Ectodermal cell (in vitro differentiated cells): ENCODE measurements around the gene DGCR8.

Experiments
- H3K27ac ChIP-seq: 2 replicates; pipeline ENCODE4 v1.7.0; 2013; ENCODE audit warnings: mild to moderate bottlenecking, low read depth, low read length; ENCODE audit not compliant: insufficient read depth, poor library complexity, severe bottlenecking
- H3K27me3 ChIP-seq: 2 replicates; pipeline ENCODE4 v1.7.0; 2013; ENCODE audit warnings: mild to moderate bottlenecking, low read length; ENCODE audit not compliant: insufficient read depth, control insufficient read depth, poor library complexity, severe bottlenecking
- H3K36me3 ChIP-seq: one replicate; pipeline ENCODE4 v1.7.0; 2013; ENCODE audit warnings: low read length; ENCODE audit not compliant: control insufficient read depth, insufficient read depth
- H3K4me1 ChIP-seq: one replicate; pipeline ENCODE4 v1.7.0; 2013; ENCODE audit warnings: low read length; ENCODE audit not compliant: control insufficient read depth, insufficient read depth
- H3K4me3 ChIP-seq: 2 replicates; pipeline ENCODE4 v1.7.0; 2013; ENCODE audit warnings: low read depth, low read length, control low read depth; ENCODE audit not compliant: insufficient read depth
- H3K9me3 ChIP-seq: 2 replicates; pipeline ENCODE4 v1.7.0; 2013; ENCODE audit warnings: mild to moderate bottlenecking, low read length, moderate library complexity; ENCODE audit not compliant: control insufficient read depth
- WGBS, 2 experiments: methylation state at CpG; one replicate each; pipeline ENCODE4 v1.1.7; 2013; ENCODE audit warnings: missing lambda C conversion rate in 2 of 2; 5-methylcytosine and 5-hydroxymethylcytosine counted together

DGCR8 gene

GRCh38 chr22:20111689-20112622 lies 31.9 kb downstream of the DGCR8 start:
- Histone ChIP-seq H3K4me3 (no peak overlapping the region), H3K27ac (no peak overlapping the region)
- WGBS, 2 experiments, result 91 to 95% methylated on average over 7 of the region's 7 CpGs

GRCh38 chr22:20112623-20113511 lies 32.8 kb downstream of the DGCR8 start:
- 96% methylated on average over 26 of the region's 26 CpGs for WGBS, 2 experiments
- peaks cover 34% of the 10 kb centered on the region for H3K36me3 ChIP-seq

More at GRCh38 chr22:20111689-20112622, 31.9 kb downstream of the DGCR8 start:
- no peaks in the 10 kb centered on the region for H3K9me3 ChIP-seq
- peaks cover 7% of the 10 kb centered on the region for H3K4me1 ChIP-seq
- H3K36me3 ChIP-seq, result peaks cover 42% of the 10 kb centered on the region
- H3K27me3 ChIP-seq, result no peaks in the 10 kb centered on the region

GRCh38 chr22:20113551-20114310 lies 33.7 kb downstream of the DGCR8 start:
- Histone ChIP-seq H3K36me3 (peaks cover 25% of the 10 kb centered on the region), H3K4me3 (no peak overlapping the region), H3K9me3 (no peaks in the 10 kb centered on the region), H3K27ac (no peak overlapping the region), H3K4me1 (peaks cover 10% of the 10 kb centered on the region), H3K27me3 (no peaks in the 10 kb centered on the region)
- 96% methylated on average over 19 of the region's 19 CpGs for WGBS, 2 experiments

More at GRCh38 chr22:20112623-20113511, 32.8 kb downstream of the DGCR8 start:
- no peak overlapping the region for H3K27ac ChIP-seq
- H3K4me1 ChIP-seq, result peaks cover 7% of the 10 kb centered on the region
- no peak overlapping the region for H3K4me3 ChIP-seq
- no peaks in the 10 kb centered on the region for H3K27me3 ChIP-seq
- H3K9me3 ChIP-seq, result no peaks in the 10 kb centered on the region

- no peaks in the 10 kb centered on the region for H3K27me3 ChIP-seq
- H3K4me1 ChIP-seq, result peaks cover 17% of the 10 kb centered on the region
- WGBS, 2 experiments, result 94 to 95% methylated on average over 36 of the region's 36 CpGs
- H3K9me3 ChIP-seq, result no peaks in the 10 kb centered on the region
- peaks cover 21% of the 10 kb centered on the region for H3K36me3 ChIP-seq
- H3K4me3 ChIP-seq, result no peak overlapping the region
- H3K27ac ChIP-seq, result no peak overlapping the region
Observed at GRCh38 chr22:20114506-20115475, 34.8 kb downstream of the DGCR8 start.

GRCh38 chr22:20115691-20116375 lies 35.8 kb downstream of the DGCR8 start, which contains the start of gene RANBP1:
TSS of gene RANBP1 (plus strand) at chr22:20116104. CDS start at chr22:20116185, 81 bp downstream.
- H3K27me3 ChIP-seq, result no peaks in the 10 kb centered on the region
- peaks cover 23% of the 10 kb centered on the region for H3K36me3 ChIP-seq
- WGBS, 2 experiments, result 89% methylated on average over 30 of the region's 30 CpGs

GRCh38 chr22:20116376-20116950 lies 36.4 kb downstream of the DGCR8 start:
- H3K4me3 ChIP-seq, result peak overlapping the region; percentile 98
- no peaks in the 10 kb centered on the region for H3K9me3 ChIP-seq
- 24 to 26% methylated on average over 27 of the region's 27 CpGs for WGBS, 2 experiments
- no peaks in the 10 kb centered on the region for H3K27me3 ChIP-seq
- peaks cover 27% of the 10 kb centered on the region for H3K36me3 ChIP-seq
- H3K27ac ChIP-seq, result peak overlapping the region; percentile 82
- H3K4me1 ChIP-seq, result peaks cover 20% of the 10 kb centered on the region

More at GRCh38 chr22:20115691-20116375, 35.8 kb downstream of the DGCR8 start, which contains the start of gene RANBP1:
- H3K27ac ChIP-seq, result peak within 1 kb of the TSS; percentile 82
- H3K4me1 ChIP-seq, result peaks cover 20% of the 10 kb centered on the region
- peak within 1 kb of the TSS; percentile 98 for H3K4me3 ChIP-seq
- no peaks in the 10 kb centered on the region for H3K9me3 ChIP-seq

- Histone ChIP-seq H3K36me3 (peaks cover 33% of the 10 kb centered on the region), H3K27me3 (no peaks in the 10 kb centered on the region), H3K27ac (peak within 1 kb of the TSS; percentile 82), H3K4me1 (peaks cover 20% of the 10 kb centered on the region), H3K4me3 (peak within 1 kb of the TSS; percentile 98), H3K9me3 (no peaks in the 10 kb centered on the region)
- 0 to 1% methylated on average over 88 of the region's 88 CpGs for WGBS, 2 experiments
Observed at GRCh38 chr22:20116951-20117632, 37.1 kb downstream of the DGCR8 start, which contains the start of gene TRMT2A. TSS of gene TRMT2A (minus strand) at chr22:20117226. CDS start at chr22:20116906, 320 bp downstream.
